ENCODE data around the gene GKN2.

GKN2 gene

DNA sequence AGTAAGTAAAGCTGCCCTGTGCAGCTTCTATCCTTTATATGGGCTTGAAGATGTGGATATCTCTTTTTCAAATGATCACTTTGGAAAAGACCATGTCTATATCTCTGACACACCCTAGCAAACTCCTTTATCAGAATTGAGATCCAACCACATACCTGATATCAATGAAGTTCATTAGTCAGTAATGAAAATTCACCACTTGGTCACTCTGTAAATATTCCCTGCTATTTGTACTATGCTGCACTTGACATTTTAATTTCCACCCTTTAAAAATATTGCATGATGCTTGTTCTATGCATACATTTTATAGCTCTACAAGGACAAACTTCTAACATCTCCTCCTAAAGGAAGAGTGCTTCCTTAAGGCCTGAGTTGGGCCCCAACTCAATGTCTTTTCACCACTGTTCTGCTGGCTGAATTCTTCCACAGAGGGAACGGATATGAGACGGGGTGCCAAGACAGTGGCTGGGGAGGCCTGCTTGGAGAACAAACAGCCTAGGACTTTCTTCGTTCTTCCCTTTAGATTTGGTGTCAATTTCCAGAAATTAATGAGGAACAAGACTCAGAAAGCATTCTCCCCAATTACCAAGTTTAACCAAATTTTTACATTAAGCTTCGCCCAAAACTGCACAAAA, at the start of gene GKN2:
TSS of gene GKN2 (minus strand) at position 7 of the 635 bp plus-strand sequence. CDS start 32 bp downstream, outside the sequence.
- no peak for DNase-seq (ENCODE audit: low read depth)

DNA sequence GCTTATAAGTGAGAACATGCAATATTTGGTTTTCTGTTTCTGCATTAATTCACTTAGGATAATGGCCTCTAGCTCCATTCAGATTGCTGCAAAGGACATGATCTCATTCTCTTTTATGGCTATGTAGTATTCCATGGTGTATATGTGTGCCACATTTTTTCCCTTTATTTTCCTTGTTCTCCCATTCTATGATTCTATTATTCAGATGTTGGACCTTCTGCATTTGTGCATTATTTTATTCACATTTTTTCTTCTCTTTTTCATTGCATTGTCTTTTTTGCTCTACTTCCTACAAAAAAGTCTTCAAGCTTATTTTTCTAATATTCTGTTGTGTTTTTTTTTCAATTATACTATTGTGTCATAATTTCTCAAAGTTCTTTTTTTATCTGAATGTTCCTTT, 49.2 kb upstream of the GKN2 start:
- no peak for DNase-seq (ENCODE audit: low read depth)

- DNase-seq (ENCODE audit: low read depth) = no peak
Measured at GRCh38 chr2:68997401-68997800, 44.7 kb upstream of the GKN2 start.

GRCh38 chr2:68995916-68996315, 43.2 kb upstream of the GKN2 start:
- no peak for DNase-seq (ENCODE audit: low read depth)

GRCh38 chr2:68994864-68995263, 42.2 kb upstream of the GKN2 start:
- peak; percentile 76 for DNase-seq (ENCODE audit: low read depth)

GRCh38 chr2:68993660-68994059, 41.0 kb upstream of the GKN2 start:
- DNase-seq (ENCODE audit: low read depth) = no peak

DNA sequence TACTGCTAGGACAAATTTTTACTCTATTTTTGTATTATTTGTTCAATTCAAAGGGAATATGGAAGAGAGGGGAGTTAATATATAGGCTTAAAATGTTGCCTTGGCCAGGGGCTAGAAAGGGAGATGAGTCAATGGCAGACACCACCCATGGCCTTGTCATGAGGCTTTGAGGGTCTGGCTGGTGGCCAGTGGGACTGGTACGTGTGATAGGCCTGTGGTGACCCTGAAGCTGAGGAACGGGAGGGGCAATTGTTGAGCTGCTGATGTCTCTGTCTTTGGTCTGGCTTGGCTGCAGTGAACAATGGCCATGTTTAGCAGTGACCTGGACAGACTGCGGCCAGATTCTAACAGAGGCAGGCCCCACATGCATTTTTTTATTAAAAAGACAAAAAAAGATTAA, 40.2 kb upstream of the GKN2 start:
- no peak for DNase-seq (ENCODE audit: low read depth)

DNA sequence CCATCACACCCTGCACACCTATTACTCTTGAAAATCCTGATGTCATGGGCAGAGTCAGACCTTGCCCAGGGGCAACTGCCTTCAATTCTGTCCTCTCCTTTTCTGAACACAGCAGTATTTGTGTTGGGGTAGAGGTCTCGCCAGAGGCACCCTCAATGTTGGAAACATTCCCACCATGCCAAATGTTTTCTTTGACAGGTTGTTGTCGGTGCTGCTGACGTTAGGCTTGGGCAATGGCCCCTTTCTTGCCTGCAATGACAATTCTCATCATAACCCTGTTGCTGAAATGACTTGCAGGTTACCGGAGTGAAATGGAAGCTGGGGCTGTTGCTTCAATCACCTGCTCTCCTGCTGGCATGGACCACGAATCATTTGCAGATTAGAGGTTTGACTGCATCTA, 39.6 kb upstream of the GKN2 start:
- DNase-seq (ENCODE audit: low read depth) = no peak

- DNase-seq (ENCODE audit: low read depth) = no peak
Measured at GRCh38 chr2:68989035-68989434, 36.3 kb upstream of the GKN2 start.

DNA sequence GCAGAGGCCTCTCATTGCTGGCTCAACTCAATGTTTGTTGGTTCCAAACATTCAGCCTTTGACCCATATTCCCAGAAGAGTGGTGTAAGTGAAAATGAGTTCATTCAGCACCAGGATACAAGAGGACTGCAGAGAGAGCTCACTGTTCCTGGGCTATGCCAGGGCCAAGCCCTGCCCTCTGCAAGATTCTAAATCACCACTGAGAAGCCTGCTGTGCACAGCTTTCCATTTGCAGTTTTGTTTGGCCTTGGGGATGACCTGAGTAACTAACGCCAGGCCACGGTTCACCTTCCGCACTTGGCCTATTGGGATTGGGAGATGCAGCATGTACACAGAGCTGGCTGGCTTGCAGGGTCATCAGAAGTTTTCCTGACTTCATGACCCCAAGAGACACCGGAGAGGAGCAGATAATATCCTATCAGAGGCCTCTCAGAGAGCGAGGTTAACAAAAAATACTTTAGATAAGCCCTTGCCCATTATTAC, 34.4 kb upstream of the GKN2 start:
- no peak for DNase-seq (ENCODE audit: low read depth)

- DNase-seq (ENCODE audit: low read depth) = no peak
Measured at GRCh38 chr2:68980956-68981355, 28.3 kb upstream of the GKN2 start.

GRCh38 chr2:68978098-68978497, 25.4 kb upstream of the GKN2 start:
- DNase-seq (ENCODE audit: low read depth) = no peak

DNA sequence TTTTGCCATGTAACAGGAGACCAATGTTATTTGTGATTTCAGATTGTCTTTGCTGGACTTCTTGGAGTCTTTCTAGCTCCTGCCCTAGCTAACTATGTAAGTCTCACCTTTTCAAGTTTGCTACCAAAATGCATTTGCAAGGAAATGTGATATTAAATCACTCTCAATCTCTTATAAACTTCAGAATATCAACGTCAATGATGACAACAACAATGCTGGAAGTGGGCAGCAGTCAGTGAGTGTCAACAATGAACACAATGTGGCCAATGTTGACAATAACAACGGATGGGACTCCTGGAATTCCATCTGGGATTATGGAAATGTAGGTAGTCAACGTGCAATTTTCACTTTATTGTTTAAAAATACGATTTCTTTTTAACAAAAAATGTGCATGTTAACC, 24.8 kb upstream of the GKN2 start:
- DNase-seq (ENCODE audit: low read depth) = no peak

GRCh38 chr2:68975844-68976243, 23.2 kb upstream of the GKN2 start:
- no peak for DNase-seq (ENCODE audit: low read depth)

DNA sequence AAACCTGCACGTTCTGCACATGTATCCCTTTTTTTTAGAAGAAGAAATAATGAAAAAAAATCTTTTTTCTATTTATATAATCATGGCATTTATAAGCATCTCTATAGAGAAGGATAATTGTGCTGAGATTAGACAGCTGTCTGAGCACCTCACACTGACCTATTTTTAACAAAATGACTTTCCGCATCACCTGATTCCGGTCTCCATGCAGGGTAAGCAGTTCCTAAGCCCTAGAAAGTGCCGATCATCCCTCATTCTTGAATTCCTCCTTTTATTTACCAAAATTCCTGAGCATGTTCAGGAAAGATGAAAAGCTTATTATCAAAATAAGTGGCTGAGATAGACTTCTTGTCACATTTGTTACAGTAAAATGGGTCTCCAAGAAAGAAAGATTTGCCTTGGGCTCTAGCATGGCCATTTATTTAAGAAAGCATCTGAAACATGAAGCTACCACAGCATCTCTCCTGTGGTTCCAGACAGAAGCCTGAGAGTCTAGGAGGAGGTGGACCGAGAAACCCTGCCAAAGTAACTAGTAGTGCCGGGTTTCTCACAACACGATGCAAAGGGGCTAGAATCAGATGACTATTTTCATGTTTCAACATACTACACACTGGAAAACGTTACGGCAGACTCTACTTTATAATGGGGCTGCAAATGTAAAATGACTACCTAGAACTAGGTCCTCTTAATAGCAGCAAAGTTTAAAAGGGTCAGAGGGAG, 22.4 kb upstream of the GKN2 start:
- DNase-seq (ENCODE audit: low read depth) = no peak

- no peak for DNase-seq (ENCODE audit: low read depth)
Measured at GRCh38 chr2:68974251-68974650, 21.6 kb upstream of the GKN2 start, which contains the start of gene GKN1. TSS of gene GKN1 (plus strand) at chr2:68974636. CDS start at chr2:68974678, 42 bp downstream.

DNA sequence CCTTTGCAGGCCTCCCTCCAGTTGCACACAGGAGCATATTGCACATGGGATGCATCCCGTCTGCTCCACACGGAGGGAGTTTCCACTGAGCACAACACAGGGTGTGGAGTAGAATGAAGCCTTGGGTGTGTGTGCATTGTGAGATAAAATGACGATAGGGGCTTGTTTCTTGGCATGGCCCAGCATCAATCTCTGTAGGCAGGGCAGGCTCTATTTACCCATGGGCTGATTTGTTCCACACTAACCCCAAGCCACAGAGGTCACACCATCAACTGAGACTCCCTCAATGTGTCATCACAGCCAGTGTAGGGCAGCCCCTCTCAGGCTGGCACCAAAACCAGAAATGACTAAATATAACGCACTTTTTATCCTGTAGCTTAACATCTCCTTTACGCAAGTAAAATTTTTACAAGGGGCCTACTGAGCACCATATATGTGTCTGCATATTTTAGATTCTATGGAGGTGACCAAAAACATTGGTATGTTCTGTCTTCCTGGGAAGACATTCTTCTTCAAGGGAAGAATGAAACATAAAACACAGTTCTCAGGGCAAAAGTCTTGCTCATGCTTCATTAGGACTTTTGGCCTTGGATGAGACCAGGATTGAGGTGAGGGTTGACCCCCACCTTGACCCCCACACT, 19.0 kb upstream of the GKN2 start:
- peak; percentile 81 for DNase-seq (ENCODE audit: low read depth)

GRCh38 chr2:68970566-68971265, 18.0 kb upstream of the GKN2 start:
- no peak for DNase-seq (ENCODE audit: low read depth)

- DNase-seq (ENCODE audit: low read depth) = no peak
Measured at GRCh38 chr2:68969736-68970490, 17.2 kb upstream of the GKN2 start.

DNA sequence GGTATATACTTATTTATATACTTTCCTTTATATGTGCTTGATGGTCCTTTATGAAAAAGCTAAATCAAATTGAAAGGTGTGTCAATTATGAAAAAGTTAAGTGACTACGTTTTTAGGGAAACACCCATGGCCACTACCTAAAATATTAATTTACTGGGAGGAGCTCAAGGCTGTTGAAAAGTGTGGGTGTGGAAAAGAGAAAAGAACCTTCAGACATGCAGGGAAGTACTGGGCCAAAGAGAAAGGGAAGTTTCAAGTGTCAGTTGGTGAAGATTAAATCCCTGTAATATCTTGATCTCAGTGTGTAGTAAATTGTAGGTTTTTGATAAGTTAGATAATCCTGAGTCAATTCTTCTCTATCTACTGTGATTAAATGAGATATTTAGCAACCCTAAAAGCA, 15.5 kb upstream of the GKN2 start:
- DNase-seq (ENCODE audit: low read depth) = no peak

DNA sequence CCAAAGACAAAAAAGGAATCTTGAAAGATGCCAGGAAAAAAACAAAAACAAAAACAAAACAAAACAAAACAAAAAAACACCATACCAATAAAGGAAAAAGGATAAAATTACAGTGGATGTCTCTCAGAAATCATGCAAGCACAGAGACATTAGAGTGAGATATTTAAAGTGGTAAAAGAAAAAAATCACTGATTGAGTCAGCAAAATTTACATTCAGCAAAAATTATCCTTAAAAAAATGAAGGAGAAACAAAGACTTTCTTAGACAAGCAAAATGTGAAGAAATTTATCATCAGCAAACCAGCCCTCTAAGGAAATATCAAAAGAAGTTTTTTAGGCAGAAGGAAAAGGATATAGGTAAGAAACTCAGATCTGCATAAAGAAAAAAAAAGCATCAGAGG, 11.6 kb upstream of the GKN2 start:
- no peak for DNase-seq (ENCODE audit: low read depth)

DNA sequence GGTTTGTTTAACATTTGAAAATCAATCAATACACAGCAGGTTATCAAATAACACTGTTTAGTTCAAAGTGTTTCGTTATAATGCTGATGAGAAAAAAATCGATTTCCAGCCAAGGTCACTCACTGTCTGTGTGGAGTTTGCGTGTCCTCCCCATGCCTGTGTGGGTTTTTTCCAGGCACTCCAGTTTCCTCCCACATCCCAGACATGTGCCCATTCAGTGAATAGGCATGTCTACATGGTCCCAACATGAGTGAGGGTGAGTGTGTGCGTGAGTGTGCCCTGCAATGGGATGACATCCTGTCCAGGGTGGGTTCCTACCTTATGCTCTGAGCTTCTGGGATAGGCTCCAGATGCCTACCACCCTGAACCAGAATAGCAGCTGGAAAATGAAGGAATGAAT, 8.7 kb upstream of the GKN2 start:
- DNase-seq (ENCODE audit: low read depth) = no peak

All from fibroblast of gingiva (primary cell).